Activated T-cell treated with anti-CD3 and anti-CD28 coated beads, Interleukin-2, amount 50 U/mL, for 48 hours (primary cell): ENCODE measurements around the gene CRYBG2.
"Not testable (repeated sequence)": the region's sequence is repeated elsewhere in the genome, so short reads cannot be mapped to it uniquely, and the experiment has no call there.

Source experiments
- DNase-seq, 2 experiments: peaks; one replicate each; pipeline ENCODE4 v3.0.0-alpha.2; 2020

CRYBG2 gene

GRCh38 chr1:26346274-26347033, 7.5 kb downstream of the CRYBG2 start:
- no peak for DNase-seq

- DNase-seq, result no peak
These were observed 8.2 kb downstream of the CRYBG2 start for GRCh38 chr1:26345718-26346117.

GRCh38 chr1:26344147-26344920, 9.6 kb downstream of the CRYBG2 start:
- no peak for DNase-seq

- no peak for DNase-seq
These were observed 13.9 kb downstream of the CRYBG2 start for GRCh38 chr1:26340047-26340481.

GRCh38 chr1:26338670-26339069, 15.3 kb downstream of the CRYBG2 start:
- DNase-seq, result no peak

- DNase-seq, result no peak
These were observed 16.3 kb downstream of the CRYBG2 start for GRCh38 chr1:26337625-26338024.

GRCh38 chr1:26337206-26337535, 16.8 kb downstream of the CRYBG2 start:
- DNase-seq, result no peak

GRCh38 chr1:26336477-26337205, 17.3 kb downstream of the CRYBG2 start:
- peak; percentile 90 to 92 for DNase-seq

GRCh38 chr1:26335774-26336476, 18.0 kb downstream of the CRYBG2 start:
- DNase-seq, result no peak

- not testable (repeated sequence) for DNase-seq
These were observed 20.6 kb downstream of the CRYBG2 start for GRCh38 chr1:26333312-26333711.

GRCh38 chr1:26330276-26330675, 23.7 kb downstream of the CRYBG2 start:
- DNase-seq, result no peak

- not testable (repeated sequence) for DNase-seq
These were observed 24.6 kb downstream of the CRYBG2 start for GRCh38 chr1:26329380-26329779.

- no peak for DNase-seq
These were observed 25.3 kb downstream of the CRYBG2 start for GRCh38 chr1:26328597-26328996.

GRCh38 chr1:26327956-26328362, 26.0 kb downstream of the CRYBG2 start:
- no peak for DNase-seq

GRCh38 chr1:26324550-26324949, 29.4 kb downstream of the CRYBG2 start:
- DNase-seq, result no peak

GRCh38 chr1:26323382-26323781, 30.5 kb downstream of the CRYBG2 start:
- DNase-seq, result no peak

- no peak for DNase-seq
These were observed 31.9 kb downstream of the CRYBG2 start for GRCh38 chr1:26322042-26322331.

GRCh38 chr1:26321315-26322041, 32.5 kb downstream of the CRYBG2 start:
- peak; percentile 99 to 100 for DNase-seq

GRCh38 chr1:26320896-26321295, 33.0 kb downstream of the CRYBG2 start:
- DNase-seq, result peak in 1 of 2 experiments; percentile 26

GRCh38 chr1:26318338-26319064, 35.4 kb downstream of the CRYBG2 start:
- peak; percentile 72 to 75 for DNase-seq

- peak; percentile 78 to 79 for DNase-seq
These were observed 36.2 kb downstream of the CRYBG2 start, which contains the start of gene CD52 for GRCh38 chr1:26317612-26318337. Gene CD52, plus strand, starts transcription at chr1:26317958. Its CDS starts 60 bp downstream, at chr1:26318018.
